ENCODE measurements around the gene RAC2. TPM values are rescaled to one million over a fixed set of nuclear protein-coding genes. Genes with fewer than 3 reads are reported as not detected.

RAC2 gene
- total and polyA plus RNA-seq, 11 donors: 1.3 to 60.5 (median 3.8) TPM

DNA sequence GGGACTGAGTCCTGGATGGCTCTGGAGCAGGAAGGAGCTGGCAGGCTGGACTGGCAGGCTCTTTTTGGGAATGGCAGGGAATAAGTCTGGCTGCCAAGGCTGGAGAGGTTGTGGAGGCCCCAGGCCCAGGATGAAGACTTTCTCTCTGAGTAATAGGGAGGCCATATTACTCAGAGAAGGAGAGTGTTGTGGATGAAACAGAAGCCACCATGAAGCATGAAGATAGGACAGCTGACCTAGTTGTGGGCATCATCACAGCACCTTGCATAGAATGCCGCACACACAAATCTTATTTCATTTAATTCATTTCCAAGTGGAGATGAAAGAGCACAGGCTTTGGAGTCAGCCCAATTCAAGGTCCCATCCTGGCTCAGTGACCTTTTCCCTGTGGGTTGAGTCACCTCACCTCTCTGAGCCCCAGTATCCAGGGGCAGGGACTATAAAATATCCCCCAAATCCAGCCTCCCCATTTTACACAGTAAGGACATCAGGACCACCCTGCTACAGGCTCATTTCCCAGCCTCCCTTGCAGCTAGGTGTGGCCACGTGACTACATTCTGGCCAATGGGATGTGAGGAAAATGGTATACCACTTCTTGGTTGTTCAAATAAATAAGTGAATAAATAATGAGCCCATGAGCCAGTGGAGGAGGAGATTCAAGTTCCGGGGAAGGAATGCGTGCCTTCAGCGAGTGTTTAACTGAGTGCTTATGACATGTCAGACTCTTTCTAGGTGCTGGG lies 47.7 kb upstream of the RAC2 start:
- intact Hi-C loops (cut with DNase I): no loop called here
- Histone ChIP-seq H3K4me1 (peaks cover 0 to 53% (median 0%) of the 10 kb centered on the region in 12 donors), H3K4me3 (no peak overlapping the region), H3K27ac (no peak overlapping the region), H3K36me3 (peaks cover 0 to 85% (median 0%) of the 10 kb centered on the region in 9 donors), H3K9me3 (peaks cover 0 to 6% (median 0%) of the 10 kb centered on the region in 12 donors), H3K27me3 (peaks cover 0 to 25% (median 2%) of the 10 kb centered on the region in 9 donors)
- no peak for ATAC-seq
- 96 to 97% (median 96%) methylated on average over 5 of the region's 5 CpGs for WGBS, 4 donors
- no peak for TF ChIP-seq POLR2A (IDR thresholded peaks at IDR 0.05)
- TF ChIP-seq, protein P1, sequence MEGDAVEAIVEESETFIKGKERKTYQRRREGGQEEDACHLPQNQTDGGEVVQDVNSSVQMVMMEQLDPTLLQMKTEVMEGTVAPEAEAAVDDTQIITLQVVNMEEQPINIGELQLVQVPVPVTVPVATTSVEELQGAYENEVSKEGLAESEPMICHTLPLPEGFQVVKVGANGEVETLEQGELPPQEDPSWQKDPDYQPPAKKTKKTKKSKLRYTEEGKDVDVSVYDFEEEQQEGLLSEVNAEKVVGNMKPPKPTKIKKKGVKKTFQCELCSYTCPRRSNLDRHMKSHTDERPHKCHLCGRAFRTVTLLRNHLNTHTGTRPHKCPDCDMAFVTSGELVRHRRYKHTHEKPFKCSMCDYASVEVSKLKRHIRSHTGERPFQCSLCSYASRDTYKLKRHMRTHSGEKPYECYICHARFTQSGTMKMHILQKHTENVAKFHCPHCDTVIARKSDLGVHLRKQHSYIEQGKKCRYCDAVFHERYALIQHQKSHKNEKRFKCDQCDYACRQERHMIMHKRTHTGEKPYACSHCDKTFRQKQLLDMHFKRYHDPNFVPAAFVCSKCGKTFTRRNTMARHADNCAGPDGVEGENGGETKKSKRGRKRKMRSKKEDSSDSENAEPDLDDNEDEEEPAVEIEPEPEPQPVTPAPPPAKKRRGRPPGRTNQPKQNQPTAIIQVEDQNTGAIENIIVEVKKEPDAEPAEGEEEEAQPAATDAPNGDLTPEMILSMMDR (IDR thresholded peaks at IDR 0.05): no peak
- no peak for DNase-seq

DNA sequence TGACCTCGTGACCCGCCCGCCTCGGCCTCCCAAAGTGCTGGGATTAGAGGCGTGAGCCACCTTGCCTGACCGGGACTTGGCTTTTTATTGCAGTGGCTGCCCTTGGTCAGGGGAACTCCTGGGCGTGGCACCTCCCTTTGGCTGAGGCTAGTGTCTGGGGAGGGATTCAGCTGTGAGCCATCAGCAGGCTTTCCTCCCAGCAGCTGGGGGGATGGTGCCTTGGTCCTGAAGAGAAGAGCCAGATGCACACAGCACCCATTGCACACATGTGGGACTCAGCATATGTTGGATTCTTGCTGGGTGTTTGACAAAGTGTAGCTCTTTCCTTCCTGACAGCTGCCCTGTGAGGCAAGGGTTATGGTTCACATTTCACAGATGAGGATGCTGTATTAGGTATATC lies 46.7 kb upstream of the RAC2 start:
- Histone ChIP-seq H3K4me3 (no peak overlapping the region), H3K36me3 (peaks cover 0 to 85% (median 0%) of the 10 kb centered on the region in 9 donors), H3K27me3 (peaks cover 0 to 25% (median 2%) of the 10 kb centered on the region in 9 donors), H3K27ac (no peak overlapping the region), H3K4me1 (peaks cover 0 to 60% (median 0%) of the 10 kb centered on the region in 12 donors), H3K9me3 (peaks cover 0 to 6% (median 0%) of the 10 kb centered on the region in 12 donors)
- intact Hi-C loops (cut with DNase I): no loop called here
- WGBS, 4 donors: 43 to 62% (median 56%) methylated on average over 7 of the region's 7 CpGs
- DNase-seq (peak in 2 of 5 donors; percentile 59 to 68), ATAC-seq (peak in 1 of 4 donors; percentile 25)
- TF ChIP-seq, protein P1 (IDR thresholded peaks at IDR 0.05): no peak
- no peak for TF ChIP-seq POLR2A (IDR thresholded peaks at IDR 0.05)

DNA sequence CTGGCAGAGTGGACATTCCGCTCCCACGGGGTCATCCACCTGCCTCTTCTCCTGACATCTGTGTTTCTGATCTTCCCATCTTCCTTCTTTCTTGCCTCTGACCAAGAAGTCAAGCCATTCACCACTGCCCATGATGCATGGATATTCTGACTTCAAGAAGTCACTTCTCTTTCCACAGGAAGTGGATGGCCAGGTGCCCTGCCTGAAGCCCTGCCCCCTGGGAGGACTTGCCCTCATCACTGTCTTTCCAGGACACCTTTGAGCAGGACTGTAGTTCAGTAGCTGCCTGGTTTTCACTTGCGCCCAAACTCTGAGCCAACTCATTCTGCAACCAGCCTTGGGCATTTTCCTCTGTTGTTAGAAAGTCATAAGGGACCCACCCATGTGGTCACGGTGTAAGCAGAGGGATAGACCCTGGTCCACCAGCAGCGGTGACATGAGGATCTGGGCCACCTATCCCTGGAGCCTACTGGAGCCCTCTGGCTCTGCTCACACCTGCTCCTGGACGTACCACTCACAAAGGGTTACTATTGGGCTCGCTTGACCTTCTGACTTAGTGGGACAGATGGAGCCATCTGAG lies 45.2 kb upstream of the RAC2 start:
- H3K27ac ChIP-seq: no peak overlapping the region
- no peak for TF ChIP-seq POLR2A (IDR thresholded peaks at IDR 0.05)
- TF ChIP-seq, protein P1 (IDR thresholded peaks at IDR 0.05): no peak
- peaks cover 0 to 25% (median 2%) of the 10 kb centered on the region in 9 donors for H3K27me3 ChIP-seq
- DNase-seq: no peak
- WGBS, 4 donors: 87 to 94% (median 93%) methylated on average over 7 of the region's 7 CpGs
- H3K9me3 ChIP-seq: peaks cover 0 to 6% (median 0%) of the 10 kb centered on the region in 12 donors
- peaks cover 0 to 72% (median 0%) of the 10 kb centered on the region in 12 donors for H3K4me1 ChIP-seq
- peaks cover 0 to 76% (median 0%) of the 10 kb centered on the region in 9 donors for H3K36me3 ChIP-seq
- intact Hi-C loops (cut with DNase I): no loop called here
- no peak for ATAC-seq
- no peak overlapping the region for H3K4me3 ChIP-seq

DNA sequence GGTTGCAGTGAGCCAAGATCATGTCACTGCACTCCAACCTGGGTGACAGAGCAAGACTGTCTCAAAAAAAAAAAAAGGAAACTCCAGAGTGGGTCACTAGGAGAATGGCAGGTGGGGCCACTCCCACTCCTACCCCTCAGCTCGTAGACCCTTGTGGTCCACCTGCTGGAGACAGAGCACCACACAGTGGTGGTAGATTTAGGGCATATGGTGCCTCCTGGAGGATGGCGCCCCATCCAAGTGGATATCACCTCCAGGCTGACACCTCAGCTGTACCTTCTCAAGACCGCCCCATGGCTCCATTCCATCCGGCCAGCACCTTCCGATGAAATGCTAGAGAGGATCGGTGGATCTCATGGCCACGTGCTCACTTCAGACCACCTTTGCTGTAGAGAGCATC lies 44.5 kb upstream of the RAC2 start:
- 87 to 91% (median 90%) methylated on average over 7 of the region's 7 CpGs for WGBS, 4 donors
- H3K27me3 ChIP-seq: peaks cover 0 to 29% (median 4%) of the 10 kb centered on the region in 9 donors
- peaks cover 0 to 74% (median 0%) of the 10 kb centered on the region in 12 donors for H3K4me1 ChIP-seq
- no peak overlapping the region for H3K27ac ChIP-seq
- no peak for TF ChIP-seq POLR2A (IDR thresholded peaks at IDR 0.05)
- peaks cover 0 to 74% (median 0%) of the 10 kb centered on the region in 9 donors for H3K36me3 ChIP-seq
- peaks cover 0 to 6% (median 0%) of the 10 kb centered on the region in 12 donors for H3K9me3 ChIP-seq
- ATAC-seq: no peak
- intact Hi-C loops (cut with DNase I): no loop called here
- H3K4me3 ChIP-seq: no peak overlapping the region
- no peak for DNase-seq
